ENCODE results near the gene STXBP6. TPM values are rescaled to one million over a fixed set of nuclear protein-coding genes. Genes with fewer than 3 reads are reported as not detected.

The STXBP6 gene
- total RNA-seq, 1 donor from 2014 or later, result 18.1 TPM

DNA sequence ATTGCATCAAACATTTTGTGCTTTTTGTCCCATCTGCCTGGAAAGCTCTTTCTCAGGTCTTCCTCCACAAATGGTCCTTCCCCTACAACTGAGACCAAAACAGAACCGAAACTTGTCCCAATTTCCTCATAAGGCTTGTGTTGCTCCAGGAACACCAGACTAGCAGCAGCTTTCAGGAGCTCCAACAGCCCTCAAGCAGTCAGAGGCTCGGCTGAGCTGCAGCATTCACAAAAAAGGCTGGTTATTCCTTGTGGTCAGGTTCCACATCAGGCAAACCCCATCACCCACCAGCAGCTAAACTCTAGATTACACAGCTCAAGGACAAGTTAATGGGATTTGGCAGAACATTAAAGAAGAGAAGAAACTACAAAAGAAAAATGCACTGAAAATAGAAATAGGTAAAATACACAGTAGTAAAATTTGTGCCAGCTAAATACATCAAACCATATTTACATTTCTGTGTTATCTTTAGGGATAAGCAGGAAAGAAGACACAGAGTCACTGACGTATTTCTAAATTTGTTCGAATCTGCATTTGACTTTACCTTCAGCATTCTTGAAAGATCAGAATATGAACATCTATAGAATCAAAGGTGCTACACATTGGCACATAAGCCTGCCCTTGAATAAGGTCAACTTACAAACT lies 141.2 kb downstream of the STXBP6 start:
- DNase-seq (ENCODE audit: low spot score) (no peak), ATAC-seq (peak; percentile 52)
- intact Hi-C loops (cut with DNase I), result no loop called here

DNA sequence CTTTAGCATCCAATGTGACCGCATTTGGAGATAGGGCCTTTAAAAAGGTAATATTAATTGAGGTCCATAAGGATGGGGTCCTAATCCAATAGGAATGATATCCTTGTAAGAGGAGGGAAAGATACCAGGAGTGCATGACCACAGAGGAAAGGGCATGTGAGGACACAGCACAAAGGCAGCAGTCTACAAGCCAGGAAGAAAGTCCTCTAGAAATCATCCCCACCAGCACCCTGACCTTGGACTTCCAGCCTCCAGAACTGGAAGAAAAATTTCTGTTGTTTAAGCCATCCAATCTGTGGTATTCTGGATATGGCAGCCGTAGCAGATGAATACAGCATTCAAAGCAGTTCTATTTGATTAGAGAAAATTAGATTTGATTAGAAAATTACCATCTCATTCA lies 145.4 kb downstream of the STXBP6 start:
- no peak for ATAC-seq
- no peak for DNase-seq (ENCODE audit: low spot score)
- intact Hi-C loops (cut with DNase I), result no loop called here

DNA sequence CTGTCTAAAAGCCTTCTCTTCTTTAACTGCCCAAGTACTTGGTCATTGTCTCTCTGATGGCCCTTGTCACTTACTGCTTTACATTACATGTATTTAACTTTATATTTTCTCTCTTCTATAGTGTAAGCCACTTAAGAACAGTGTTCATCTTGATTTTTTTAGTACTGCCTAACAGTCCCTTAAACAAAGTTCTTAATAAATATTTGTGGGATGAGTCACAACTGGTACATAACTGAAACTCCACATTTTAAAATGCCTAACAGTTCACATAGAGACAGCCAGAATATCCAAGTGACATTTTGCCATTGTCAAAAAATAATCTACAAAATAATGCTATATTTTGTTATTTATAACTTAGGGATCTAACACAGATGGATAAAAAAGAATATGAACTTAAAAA lies 146.6 kb downstream of the STXBP6 start:
- no peak for ATAC-seq
- intact Hi-C loops (cut with DNase I), result no loop called here
- no peak for DNase-seq (ENCODE audit: low spot score)

DNA sequence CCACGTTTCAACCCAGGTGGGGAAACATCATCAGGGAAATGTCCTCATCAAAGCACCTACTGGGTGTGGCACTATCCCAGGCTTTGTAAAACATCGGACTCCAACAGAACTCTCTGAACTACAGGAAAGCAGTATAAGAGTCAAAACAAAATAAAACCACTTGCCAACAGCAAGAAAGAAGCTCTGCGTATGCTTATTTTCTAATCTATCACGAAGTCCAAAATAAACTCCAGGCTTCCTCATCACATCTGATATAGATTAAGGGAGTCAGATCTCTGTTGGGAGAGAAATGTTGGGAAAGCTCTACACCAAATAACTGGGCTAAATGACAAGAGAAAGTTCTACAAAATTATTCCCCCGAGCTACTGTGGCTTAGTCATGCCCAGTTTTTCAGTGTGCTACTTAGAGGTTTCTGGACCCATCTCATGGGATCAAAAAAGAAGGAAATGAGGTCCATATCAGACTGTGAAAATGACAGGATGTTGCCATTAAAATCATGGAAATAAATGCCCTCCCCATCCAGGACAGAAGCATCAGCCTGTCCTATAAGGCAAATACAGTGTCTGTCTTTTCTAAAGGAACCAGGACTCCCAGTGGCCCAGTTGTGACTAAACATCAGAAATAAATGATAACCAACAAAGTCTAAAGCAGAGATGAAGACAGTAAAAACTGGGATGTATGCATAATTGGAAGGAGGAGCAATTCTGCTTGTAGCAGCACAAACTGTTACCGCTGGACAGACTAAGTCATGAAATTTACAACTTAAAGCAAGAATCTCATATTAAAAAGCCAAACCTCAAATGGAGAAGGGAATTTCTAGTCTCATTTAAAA lies 149.5 kb downstream of the STXBP6 start:
- ATAC-seq (peak; percentile 91), DNase-seq (ENCODE audit: low spot score) (no peak)
- intact Hi-C loops (cut with DNase I), result no loop called here

DNA sequence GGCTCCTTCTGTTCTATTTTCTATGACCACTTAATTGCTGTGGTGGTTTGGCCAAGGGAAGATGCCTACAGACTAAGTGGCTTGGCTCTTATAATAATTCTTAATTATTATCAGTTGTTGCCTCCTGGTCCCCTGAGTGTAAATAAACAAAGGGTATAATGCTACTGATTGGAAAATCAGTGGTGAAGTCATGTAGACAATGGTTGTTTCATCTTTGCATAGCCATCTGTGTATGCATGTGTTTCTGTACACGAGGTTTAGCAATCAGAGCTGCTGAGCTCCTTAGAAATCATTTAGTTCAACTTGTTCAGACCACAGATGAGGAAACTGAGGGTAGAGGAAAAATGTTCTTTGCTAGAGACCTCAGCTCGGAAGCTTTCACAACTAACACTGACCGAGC lies 152.2 kb downstream of the STXBP6 start:
- no peak for ATAC-seq
- no peak for DNase-seq (ENCODE audit: low spot score)
- intact Hi-C loops (cut with DNase I), result no loop called here

DNA sequence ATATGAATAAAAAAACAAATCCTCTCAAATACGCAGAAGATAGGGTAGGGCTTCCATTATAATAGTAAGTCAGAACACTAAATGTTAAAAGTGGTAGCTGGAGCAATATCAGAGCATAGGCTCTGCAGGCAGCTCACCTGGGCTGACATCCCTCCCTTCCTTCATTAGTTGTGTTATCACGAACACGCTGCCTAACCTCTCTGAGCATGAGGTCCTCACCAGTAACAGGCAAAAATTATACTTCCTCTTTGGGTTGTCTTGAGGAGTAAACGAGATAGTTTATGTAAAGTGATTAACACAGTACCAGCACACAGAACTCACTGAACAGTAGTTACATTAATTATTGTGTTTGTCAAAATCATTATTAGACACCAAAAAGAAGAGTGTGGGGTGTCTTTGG lies 154.3 kb downstream of the STXBP6 start:
- DNase-seq (ENCODE audit: low spot score), result no peak
- intact Hi-C loops (cut with DNase I), result no loop called here
- ATAC-seq, result no peak

DNA sequence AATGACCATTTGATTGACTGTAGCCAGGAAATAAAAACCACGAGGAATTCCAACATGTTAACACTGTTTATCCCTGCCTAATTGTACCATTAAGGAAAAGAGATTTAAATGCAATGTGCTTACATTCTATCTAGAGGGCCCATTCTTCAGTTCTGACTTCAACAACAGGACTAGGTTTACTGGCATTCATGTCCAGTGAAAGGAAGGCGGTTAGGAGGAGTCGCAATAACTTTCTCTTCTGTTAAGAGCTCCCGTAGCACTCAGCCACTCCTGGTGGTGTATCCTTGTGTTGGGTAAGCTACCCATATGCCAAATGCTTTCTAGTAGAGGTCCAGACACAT lies 154.7 kb downstream of the STXBP6 start:
- ATAC-seq (peak; percentile 18), DNase-seq (ENCODE audit: low spot score) (no peak)
- intact Hi-C loops (cut with DNase I), result no loop called here

DNA sequence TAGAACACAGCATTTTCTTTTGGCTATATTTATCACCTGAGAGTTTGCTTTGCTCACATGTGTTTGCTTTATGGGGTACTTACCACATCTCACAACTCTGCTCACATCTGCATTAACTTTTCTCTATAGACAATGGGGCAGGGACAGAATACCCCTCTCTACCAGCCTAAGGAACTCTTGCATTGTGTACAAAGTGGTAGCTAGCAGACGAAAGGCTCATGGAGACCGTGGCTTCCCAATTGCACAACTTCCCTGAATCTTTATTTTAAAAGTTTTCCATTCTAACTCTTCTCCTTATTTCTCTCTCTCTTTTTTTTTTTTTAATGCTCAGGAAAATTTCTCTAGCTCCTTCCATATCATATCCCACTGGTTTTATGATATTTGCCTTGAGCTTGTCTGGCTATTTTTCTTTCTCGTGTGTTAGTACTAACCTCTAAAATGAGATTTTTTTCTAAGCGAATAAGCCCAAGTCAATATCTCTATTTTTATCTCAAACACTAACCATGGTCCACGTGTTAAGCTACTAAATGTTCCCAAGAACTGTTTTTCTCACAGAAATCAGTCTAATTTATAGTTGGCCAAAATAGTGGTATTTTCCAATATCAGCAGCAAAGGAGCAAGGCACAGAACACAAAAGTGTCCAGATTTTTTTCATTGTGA lies 155.2 kb downstream of the STXBP6 start:
- intact Hi-C loops (cut with DNase I), result no loop called here

DNA sequence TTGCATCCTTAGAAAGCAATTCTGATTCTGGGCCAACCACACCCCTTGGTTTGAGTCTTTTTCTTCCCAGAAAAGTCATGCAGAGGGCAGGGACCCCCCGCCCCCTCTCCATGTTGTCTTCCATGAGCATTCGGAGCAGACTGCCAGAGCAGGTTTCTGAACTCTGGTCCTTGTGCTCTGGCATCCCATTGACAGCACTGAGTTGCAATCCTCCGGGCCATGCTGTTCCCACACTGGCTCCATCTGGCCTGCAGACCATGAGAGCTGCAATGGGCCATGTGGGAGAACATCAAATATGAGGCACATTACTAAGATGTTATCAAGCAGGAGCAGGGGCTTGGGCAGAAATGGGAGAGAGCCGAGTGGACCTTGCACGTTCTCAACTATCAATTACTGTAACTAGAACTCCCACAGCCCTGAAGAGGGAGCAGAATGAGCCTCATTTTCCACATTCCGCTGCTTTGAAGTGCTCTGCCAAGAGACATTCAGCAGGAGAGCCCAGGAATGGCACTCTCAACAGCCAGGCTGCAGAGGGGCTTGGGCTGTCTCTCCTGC lies 157.4 kb downstream of the STXBP6 start:
- no peak for ATAC-seq
- no peak for DNase-seq (ENCODE audit: low spot score)
- intact Hi-C loops (cut with DNase I), result no loop called here

More for the DNA sequence above, 155.2 kb downstream of the STXBP6 start:
- DNase-seq (ENCODE audit: low spot score) (no peak), ATAC-seq (peak; percentile 64)

DNA sequence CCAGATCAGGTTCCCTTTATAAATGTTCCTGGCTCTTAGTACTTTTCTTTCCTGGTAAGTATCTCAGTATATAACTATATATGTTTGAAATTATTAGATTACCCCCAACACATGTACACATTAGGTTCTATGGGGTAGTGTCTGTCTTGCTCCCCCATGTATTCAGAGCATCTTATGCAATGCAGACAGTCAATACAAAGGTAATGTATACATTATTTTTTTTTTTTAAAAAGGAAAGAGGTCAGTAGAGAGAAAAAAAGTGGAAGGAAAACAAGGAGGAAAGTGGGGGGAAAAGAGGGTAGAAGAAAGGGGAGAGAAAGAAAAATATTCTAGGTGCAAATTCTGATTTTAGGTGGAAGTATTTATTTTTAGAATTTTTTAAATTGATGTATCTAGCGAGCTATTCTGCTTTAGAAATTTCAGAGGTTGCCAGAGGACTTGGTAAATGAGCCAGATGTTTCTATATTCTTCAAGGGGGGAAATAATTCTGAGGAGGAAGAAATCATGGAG lies 157.9 kb downstream of the STXBP6 start:
- DNase-seq (ENCODE audit: low spot score), result no peak
- ATAC-seq, result no peak
- intact Hi-C loops (cut with DNase I), result no loop called here

DNA sequence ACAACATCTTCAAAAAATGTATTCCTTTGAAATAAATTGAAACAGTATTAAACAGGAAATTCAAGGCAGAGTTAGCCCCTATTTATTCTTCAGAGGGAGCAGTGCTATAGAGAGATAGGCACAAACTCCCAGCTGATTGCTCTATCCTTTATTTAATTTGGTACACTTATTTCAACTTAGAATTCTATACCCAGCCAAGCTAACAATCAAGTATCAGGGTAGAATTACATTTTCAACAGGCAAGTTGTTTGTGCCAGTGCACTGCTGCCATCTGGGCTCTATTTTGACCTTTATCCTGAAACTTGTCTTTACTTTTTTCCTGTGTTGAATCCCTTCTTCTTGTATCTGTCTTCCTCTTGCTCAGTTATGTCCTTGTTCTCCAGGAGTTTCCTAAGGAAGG lies 159.2 kb downstream of the STXBP6 start:
- intact Hi-C loops (cut with DNase I), result no loop called here
- DNase-seq (ENCODE audit: low spot score), result no peak
- no peak for ATAC-seq

DNA sequence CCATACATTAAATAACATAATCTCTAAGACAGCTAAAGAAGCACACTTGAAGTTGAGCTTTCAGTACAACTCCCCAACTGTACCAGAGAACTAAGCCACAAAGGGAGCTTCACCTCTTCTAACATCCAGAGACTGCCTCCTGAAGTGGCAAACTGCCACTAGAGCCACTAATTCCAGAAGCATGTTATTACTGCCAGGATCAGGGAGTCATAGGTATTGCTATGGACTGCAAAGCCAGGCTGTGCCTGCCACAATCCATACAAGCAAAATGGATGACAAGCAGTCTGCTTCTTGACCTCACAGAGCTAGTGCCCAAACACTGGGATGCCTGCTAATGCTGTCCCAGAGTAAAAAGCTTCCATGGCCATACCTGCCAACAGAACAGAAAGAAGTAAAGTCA lies 160.1 kb downstream of the STXBP6 start:
- intact Hi-C loops (cut with DNase I), result no loop called here
- no peak for DNase-seq (ENCODE audit: low spot score)
- ATAC-seq, result no peak

DNA sequence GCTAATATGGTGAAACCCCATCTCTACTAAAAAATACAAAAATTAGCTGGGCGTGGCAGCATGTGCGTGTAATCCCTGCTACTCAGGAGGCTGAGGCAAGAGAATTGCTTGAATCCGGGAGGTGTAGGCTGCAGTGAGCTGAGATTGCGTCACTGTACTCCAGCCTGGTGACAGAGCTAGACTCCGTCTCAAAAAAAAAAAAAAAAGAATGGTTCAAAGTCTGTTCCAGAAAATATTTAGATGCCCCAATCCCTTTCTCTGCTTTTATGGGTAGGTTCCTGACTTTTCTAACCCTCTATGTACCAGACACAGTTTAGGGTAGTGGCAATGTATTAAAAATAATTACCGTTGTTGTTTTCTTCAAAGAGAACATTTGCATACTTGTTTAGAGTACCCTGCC lies 161.4 kb downstream of the STXBP6 start:
- intact Hi-C loops (cut with DNase I), result no loop called here
- no peak for DNase-seq (ENCODE audit: low spot score)
- ATAC-seq, result no peak

DNA sequence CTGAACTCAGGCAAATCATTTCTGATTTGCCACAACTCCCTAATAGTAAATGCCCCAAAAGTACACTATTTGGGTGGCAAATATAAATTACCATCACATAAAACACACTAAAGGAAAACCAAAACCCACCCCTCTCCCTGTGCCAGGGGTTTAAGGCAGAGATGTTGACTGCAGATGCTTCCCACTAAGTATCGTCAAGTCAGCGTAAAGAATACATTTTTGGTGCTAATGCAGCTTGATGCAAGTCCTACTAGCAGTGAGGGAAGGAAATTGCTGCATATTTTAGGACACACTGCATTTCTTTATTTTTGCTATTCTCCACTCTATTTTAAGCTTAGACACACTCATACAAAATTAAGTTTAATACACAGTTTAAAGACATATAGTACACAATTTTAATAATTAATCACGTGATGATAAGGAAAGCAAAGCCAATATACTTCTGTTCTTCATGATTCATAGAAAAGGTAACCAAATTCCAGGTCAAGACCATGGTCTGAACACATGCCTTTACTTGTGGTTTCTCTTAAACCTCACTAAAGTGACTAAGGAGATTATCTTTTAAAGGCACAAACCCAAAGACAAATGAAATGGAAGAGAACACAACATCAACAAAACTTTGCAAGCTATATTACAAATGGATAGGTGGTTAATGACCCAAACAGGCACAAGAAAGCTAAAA lies 162.2 kb downstream of the STXBP6 start:
- intact Hi-C loops (cut with DNase I), result no loop called here
- no peak for DNase-seq (ENCODE audit: low spot score)
- no peak for ATAC-seq

DNA sequence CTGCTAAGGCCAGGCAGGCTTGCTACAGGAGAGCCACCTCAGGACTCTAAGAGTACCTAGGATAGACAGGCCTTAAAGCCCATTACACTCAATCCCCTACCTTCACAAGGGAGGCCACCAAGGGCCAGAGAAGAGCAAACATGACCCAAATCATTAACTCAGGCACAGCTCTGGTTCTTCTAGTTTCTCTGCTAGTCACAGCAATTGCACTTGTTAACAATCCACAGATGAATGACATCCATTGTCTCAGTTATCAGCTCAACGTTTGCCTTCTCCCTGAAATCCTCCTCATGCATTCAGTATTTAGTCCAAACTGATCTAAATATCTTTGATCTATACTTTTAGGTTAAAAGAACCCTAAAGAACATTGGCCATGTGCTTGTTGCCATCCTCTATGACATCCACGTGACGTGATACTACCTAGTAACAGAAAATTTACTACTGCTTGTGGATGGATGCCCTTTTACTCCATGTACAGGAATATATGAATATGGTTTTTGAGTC lies 164.5 kb downstream of the STXBP6 start:
- DNase-seq (ENCODE audit: low spot score) (no peak), ATAC-seq (no peak)
- intact Hi-C loops (cut with DNase I), result no loop called here

DNA sequence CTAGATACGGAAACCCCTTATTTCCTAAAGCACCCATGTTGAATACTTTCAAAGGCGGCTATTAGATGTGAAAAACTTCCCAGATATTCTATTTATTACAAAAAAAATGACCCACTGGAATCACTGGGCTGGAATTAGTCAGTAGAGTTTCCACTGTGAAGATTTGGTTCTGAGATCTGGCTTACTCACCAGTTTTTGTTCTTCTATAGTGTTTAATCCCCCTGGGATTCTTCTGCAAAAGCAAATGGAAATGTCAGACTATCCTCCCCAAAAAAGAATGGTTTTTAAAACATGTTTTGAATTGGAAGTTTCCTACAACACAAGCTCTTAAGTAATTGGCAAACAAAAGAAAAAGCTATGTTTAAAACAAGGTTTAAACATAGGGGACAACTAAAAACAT lies 166.4 kb downstream of the STXBP6 start:
- ATAC-seq (no peak), DNase-seq (ENCODE audit: low spot score) (no peak)
- intact Hi-C loops (cut with DNase I), result no loop called here

DNA sequence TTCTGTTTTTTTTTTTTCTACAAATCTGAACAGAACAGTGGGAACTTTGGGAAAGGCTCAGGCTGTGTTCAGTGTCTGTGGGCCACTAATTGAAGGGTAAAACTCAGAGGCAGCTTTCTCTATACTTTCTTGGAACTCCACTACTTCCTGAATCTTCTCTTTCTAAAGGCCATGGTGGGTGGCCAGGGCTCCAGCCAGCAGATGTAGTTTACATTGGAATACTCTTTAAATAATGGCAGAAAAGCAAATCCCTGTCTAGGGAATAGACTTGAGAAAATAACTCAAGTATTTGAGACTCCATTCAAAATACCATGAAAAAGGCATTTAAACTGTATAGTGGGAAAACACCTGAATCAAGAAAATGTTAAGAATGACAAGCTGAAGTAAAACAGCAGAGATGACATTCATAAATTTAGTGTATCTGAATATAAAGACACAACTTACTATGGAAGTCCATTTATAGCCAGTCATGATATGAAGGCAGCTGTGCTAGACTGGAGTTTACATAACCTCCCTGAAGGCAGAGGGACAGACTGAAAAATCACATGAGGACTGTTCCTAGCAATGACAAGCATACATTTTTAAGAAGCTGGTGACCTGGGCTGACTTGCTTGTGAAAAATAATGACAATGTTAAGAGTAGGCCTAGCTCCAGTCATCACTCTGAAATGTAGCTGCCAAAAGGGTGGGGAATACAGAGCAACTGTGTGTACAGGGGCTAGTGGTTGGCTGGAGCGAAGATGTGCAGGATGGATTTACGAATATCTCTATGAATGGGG lies 168.6 kb downstream of the STXBP6 start:
- intact Hi-C loops (cut with DNase I), result no loop called here
- no peak for DNase-seq (ENCODE audit: low spot score)
- ATAC-seq, result peak; percentile 40

DNA sequence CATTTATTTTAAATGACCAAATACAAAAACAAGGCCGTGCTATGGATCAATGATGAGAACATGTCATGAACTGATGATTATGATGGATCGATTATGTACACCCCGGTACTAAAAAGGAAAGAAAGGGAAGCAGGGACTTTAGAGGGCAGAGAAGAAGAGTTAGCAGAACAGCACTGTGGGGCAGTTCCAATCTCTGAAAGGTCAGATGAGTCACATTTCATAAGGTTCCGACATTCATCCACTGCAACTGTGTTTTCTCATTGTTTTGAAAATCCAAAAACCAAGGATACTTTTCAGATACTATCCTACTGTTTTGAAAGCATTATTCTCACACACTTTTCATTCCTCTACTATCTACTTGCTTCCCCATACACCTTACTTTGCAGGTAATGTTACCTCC lies 169.3 kb downstream of the STXBP6 start:
- peak; percentile 70 for ATAC-seq
- intact Hi-C loops (cut with DNase I), result no loop called here
- no peak for DNase-seq (ENCODE audit: low spot score)
